Measurements from ENCODE around the gene FAM241B. TPM values are rescaled to one million over a fixed set of nuclear protein-coding genes. Genes with fewer than 3 reads are reported as not detected.

Gene FAM241B
- total RNA-seq, 1 donor from 2014 or later = 3.4 TPM

DNA sequence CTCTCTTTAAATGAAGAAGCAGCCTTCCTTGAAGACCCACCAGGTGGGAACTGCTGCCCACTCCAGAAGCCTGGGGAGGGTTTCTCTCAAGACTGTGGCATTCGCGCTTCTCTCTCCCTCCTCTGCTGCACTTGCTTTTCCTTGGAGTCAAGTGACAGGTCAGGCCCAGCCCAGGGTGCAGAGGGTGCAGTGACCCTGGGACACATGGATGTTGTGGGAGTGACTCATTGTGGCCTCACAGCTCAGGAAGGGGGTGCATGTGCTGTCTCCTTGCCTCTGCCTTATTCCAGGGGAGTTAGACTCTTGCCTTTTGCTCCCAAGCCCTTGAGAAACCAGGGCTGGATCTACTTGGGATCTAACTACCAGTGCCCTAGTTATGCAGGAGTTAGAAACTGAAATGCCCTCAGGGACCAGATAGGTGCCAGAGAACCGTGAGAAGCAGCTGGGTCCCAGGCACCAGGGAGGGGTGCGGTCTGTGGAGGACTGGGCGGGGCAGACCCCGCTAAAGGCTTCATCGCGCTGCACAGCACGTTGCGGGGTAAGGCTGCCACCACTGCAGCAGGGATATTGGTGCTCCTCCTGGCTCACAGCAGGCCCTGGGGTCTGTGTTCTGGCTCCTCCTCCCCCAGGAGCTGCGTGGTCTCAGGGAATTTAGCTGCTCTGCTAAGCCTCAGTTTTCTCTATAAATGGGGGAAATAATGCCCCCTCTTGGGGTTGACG is 11.4 kb downstream of the FAM241B start:
- peaks cover 3% of the 10 kb centered on the region for H3K27me3 Mint-ChIP-seq (ENCODE audit: unreplicated experiment)
- no peaks in the 10 kb centered on the region for H3K36me3 Mint-ChIP-seq (ENCODE audit: unreplicated experiment)
- TF ChIP-seq, protein P1, sequence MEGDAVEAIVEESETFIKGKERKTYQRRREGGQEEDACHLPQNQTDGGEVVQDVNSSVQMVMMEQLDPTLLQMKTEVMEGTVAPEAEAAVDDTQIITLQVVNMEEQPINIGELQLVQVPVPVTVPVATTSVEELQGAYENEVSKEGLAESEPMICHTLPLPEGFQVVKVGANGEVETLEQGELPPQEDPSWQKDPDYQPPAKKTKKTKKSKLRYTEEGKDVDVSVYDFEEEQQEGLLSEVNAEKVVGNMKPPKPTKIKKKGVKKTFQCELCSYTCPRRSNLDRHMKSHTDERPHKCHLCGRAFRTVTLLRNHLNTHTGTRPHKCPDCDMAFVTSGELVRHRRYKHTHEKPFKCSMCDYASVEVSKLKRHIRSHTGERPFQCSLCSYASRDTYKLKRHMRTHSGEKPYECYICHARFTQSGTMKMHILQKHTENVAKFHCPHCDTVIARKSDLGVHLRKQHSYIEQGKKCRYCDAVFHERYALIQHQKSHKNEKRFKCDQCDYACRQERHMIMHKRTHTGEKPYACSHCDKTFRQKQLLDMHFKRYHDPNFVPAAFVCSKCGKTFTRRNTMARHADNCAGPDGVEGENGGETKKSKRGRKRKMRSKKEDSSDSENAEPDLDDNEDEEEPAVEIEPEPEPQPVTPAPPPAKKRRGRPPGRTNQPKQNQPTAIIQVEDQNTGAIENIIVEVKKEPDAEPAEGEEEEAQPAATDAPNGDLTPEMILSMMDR (IDR thresholded peaks at IDR 0.05) = no peak
- no peak overlapping the region for H3K4me3 Mint-ChIP-seq (ENCODE audit: unreplicated experiment)
- DNase-seq (ENCODE audit: extremely low spot score, unreplicated experiment) = no peak
- peaks cover 38% of the 10 kb centered on the region for H3K4me1 Mint-ChIP-seq (ENCODE audit: unreplicated experiment)
- no peaks in the 10 kb centered on the region for H3K9me3 Mint-ChIP-seq (ENCODE audit: unreplicated experiment)
- H3K27ac Mint-ChIP-seq (ENCODE audit: unreplicated experiment) = no peak overlapping the region

DNA sequence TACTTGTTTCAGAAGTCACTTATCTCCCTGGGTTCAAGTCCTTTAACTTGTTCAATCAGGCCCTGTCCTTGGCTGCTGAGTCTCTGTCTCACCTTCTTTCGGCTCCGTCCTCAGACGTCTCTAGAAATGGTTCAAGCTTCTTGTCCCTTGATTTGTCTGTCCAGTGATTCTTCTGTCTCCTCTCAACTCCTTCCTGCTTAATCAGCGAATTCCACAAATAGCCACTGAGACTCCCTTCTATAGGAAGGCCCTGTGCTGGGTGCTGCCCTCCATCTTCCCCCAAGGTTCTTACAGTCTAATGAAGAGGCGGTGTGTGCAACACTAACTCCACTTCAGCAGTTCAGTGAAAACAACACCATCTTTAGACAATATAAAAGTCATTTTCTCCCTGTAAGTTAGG is 12.7 kb downstream of the FAM241B start:
- no peak for DNase-seq (ENCODE audit: extremely low spot score, unreplicated experiment)
- H3K4me3 Mint-ChIP-seq (ENCODE audit: unreplicated experiment) = no peak overlapping the region
- H3K27ac Mint-ChIP-seq (ENCODE audit: unreplicated experiment) = no peak overlapping the region
- no peaks in the 10 kb centered on the region for H3K36me3 Mint-ChIP-seq (ENCODE audit: unreplicated experiment)
- no peaks in the 10 kb centered on the region for H3K9me3 Mint-ChIP-seq (ENCODE audit: unreplicated experiment)
- H3K27me3 Mint-ChIP-seq (ENCODE audit: unreplicated experiment) = no peaks in the 10 kb centered on the region
- TF ChIP-seq, protein P1 (IDR thresholded peaks at IDR 0.05) = no peak
- H3K4me1 Mint-ChIP-seq (ENCODE audit: unreplicated experiment) = peaks cover 41% of the 10 kb centered on the region

DNA sequence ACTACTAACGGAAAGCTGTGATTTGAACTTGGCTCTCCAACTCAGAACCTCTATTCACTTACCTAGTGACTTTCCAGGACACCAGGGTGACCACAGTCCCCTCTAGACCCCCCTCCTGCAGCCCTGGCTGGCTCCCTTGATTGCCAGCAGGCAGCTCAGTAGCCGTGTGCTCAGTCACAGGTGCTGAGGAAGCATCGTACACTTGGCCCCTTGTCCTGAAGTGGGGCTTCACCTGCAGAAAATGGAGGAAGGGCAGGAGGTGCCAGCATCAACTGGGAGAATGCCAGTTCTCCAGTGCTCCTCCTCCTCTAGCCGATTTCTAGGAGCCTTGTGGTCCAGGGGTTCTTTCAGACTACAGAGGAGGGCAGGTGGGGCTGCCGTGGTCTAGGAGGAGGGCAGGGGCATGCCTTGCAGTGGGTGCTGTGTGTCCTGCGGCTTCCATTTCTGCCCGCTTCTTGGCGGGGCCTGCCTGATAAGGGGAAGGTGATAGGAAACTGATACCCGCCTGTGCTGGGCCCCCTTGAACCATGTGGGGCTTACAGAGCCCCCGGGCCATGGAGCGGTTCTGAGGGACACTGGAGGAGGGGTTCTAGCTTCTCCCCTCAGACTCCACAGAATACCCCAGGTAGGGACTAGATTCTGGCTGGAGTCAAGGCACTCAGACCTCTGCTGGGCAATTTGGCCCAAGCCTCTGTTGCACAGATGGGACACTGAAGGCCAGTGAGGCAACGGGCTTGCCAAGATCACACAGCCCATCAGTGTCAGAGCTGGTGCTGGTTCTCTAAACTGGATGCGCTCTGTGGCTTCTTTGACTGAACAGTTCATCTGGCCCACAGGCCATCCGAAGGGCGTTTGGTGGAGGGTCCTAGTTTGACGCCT is 14.0 kb downstream of the FAM241B start:
- H3K9me3 Mint-ChIP-seq (ENCODE audit: unreplicated experiment) = no peaks in the 10 kb centered on the region
- peaks cover 40% of the 10 kb centered on the region for H3K4me1 Mint-ChIP-seq (ENCODE audit: unreplicated experiment)
- no peak overlapping the region for H3K27ac Mint-ChIP-seq (ENCODE audit: unreplicated experiment)
- no peaks in the 10 kb centered on the region for H3K36me3 Mint-ChIP-seq (ENCODE audit: unreplicated experiment)
- TF ChIP-seq, protein P1 (IDR thresholded peaks at IDR 0.05) = no peak
- H3K4me3 Mint-ChIP-seq (ENCODE audit: unreplicated experiment) = no peak overlapping the region
- DNase-seq (ENCODE audit: extremely low spot score, unreplicated experiment) = no peak
- no peaks in the 10 kb centered on the region for H3K27me3 Mint-ChIP-seq (ENCODE audit: unreplicated experiment)

DNA sequence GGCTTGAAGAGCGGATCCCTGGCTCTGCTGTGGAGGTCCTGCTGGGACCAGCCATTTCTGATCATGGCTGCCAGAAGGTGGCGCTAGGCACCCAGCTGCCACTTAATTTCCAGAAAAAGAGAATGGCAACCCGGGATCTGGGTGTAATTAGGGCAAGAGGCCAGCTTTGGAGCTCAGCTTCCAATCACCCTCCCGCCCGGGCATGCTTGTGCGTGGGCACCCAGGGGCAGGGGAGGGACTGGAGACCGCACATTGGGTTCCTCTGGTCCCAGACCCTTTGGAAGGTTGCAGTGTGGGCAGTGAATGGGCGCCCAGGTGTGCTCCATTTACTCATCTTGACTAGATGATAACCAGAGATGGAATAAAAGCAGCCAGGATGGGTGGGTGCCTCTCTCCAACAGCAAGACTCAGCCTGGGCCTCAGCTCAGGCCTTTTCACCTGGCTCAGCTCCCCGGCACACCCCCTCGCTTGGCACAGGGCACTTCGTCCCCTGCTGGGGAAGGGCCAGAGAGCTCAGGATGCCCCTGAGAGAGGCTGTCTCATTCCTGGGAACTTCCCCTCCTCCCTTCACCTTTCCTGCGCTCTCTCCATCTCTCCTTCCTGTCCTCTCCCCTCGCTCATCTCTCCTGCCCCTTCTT is 14.7 kb downstream of the FAM241B start:
- Mint-ChIP-seq H3K4me1 (ENCODE audit: unreplicated experiment) (peaks cover 37% of the 10 kb centered on the region), H3K4me3 (ENCODE audit: unreplicated experiment) (no peak overlapping the region), H3K36me3 (ENCODE audit: unreplicated experiment) (no peaks in the 10 kb centered on the region), H3K27ac (ENCODE audit: unreplicated experiment) (no peak overlapping the region), H3K27me3 (ENCODE audit: unreplicated experiment) (no peaks in the 10 kb centered on the region), H3K9me3 (ENCODE audit: unreplicated experiment) (no peaks in the 10 kb centered on the region)
- TF ChIP-seq, protein P1 (IDR thresholded peaks at IDR 0.05) = peak; percentile 95
- DNase-seq (ENCODE audit: extremely low spot score, unreplicated experiment) = peak; percentile 89
